K562 (cell line): ENCODE results near the gene NEU1. TPM values are rescaled to one million over a fixed set of nuclear protein-coding genes. Genes with fewer than 3 reads are reported as not detected.

Experiments used
- BRCA1 ChIP-seq, 2 experiments: fragments of 450-650 bp in 1 of 2; sonication (generic) in 1 of 2; formaldehyde crosslinking in 1 of 2; IDR thresholded peaks; 2 replicates each; pipeline versions ENCODE4 v1.5.0 to v1.6.1; 2017 to 2020; ENCODE audit warnings: mild to moderate bottlenecking in 1 of 2, missing genetic modification reagents in 1 of 2
- HLTF ChIP-seq: fragments of 450-650 bp; IDR thresholded peaks from 2 replicates; pipeline ENCODE4 v1.6.1; 2016
- HMGXB4 ChIP-seq: sonication (generic); formaldehyde crosslinking; IDR thresholded peaks from 2 replicates; pipeline ENCODE4 v1.8.1; 2023; ENCODE audit warnings: mild to moderate bottlenecking, missing genetic modification reagents
- KAT2B ChIP-seq: IDR thresholded peaks from one replicate; pipeline ENCODE4 v1.6.1; 2012; ENCODE audit warnings: low read depth, mild to moderate bottlenecking, control low read depth, inconsistent platforms, low read length, moderate library complexity
- KAT7 ChIP-seq: sonication (generic); formaldehyde crosslinking; IDR thresholded peaks from 2 replicates; pipeline ENCODE4 v1.8.0; 2022; ENCODE audit warnings: missing genetic modification reagents, mild to moderate bottlenecking, borderline replicate concordance
- KLF6 ChIP-seq: fragments of 250-450 bp; sonication (Bioruptor Pico); IDR thresholded peaks from 2 replicates; pipeline ENCODE4 v1.4.0; 2020; ENCODE audit warnings: mild to moderate bottlenecking, moderate library complexity, borderline replicate concordance
- NFATC3 ChIP-seq: fragments of 450-650 bp; IDR thresholded peaks from 2 replicates; pipeline ENCODE4 v1.6.1; 2017; ENCODE audit warnings: mild to moderate bottlenecking
- NFIX ChIP-seq: fragments of 250-450 bp; sonication (Bioruptor Pico); IDR thresholded peaks from 2 replicates; pipeline ENCODE4 v1.4.0; 2020; ENCODE audit warnings: low read depth, mild to moderate bottlenecking, moderate library complexity
- NONO ChIP-seq, 2 experiments: fragments of 200-400 bp in 1 of 2; fragments of 450-650 bp in 1 of 2; formaldehyde crosslinking in 1 of 2; IDR thresholded peaks; 2 replicates each; pipeline ENCODE4 v1.6.1; 2017; ENCODE audit warnings: low read depth in 2 of 2, mild to moderate bottlenecking in 2 of 2, moderate library complexity in 2 of 2, low read length in 1 of 2
- NUFIP1 ChIP-seq: fragments of 450-650 bp; IDR thresholded peaks from 2 replicates; pipeline ENCODE4 v1.6.1; 2018; ENCODE audit not compliant: partially characterized antibody
- PATZ1 ChIP-seq: fragments of 250-450 bp; sonication (Bioruptor Pico); IDR thresholded peaks from 2 replicates; pipeline ENCODE4 v1.5.0; 2020; ENCODE audit warnings: mild to moderate bottlenecking, borderline replicate concordance
- PURB ChIP-seq: sonication (generic); formaldehyde crosslinking; IDR thresholded peaks from 2 replicates; pipeline ENCODE4 v1.9.0; 2021; ENCODE audit warnings: low read depth, mild to moderate bottlenecking, missing genetic modification reagents
- RBM14 ChIP-seq: fragments of 200-400 bp; formaldehyde crosslinking; IDR thresholded peaks from 2 replicates; pipeline ENCODE4 v1.6.1; 2018; ENCODE audit warnings: low read depth, mild to moderate bottlenecking, low read length, moderate library complexity, borderline replicate concordance; ENCODE audit not compliant: insufficient read depth
- SMAD2 ChIP-seq: fragments of 150-350 bp; IDR thresholded peaks from 2 replicates; pipeline ENCODE4 v1.6.1; 2014; ENCODE audit warnings: low read depth, mild to moderate bottlenecking, low read length
- SRSF9 ChIP-seq: fragments of 200-400 bp; formaldehyde crosslinking; IDR thresholded peaks from 2 replicates; pipeline ENCODE4 v1.6.1; 2017; ENCODE audit warnings: low read depth, low read length, borderline replicate concordance
- STAT5B ChIP-seq: fragments of 250-450 bp; sonication (Bioruptor Pico); IDR thresholded peaks from 2 replicates; pipeline ENCODE4 v1.8.0; 2021; ENCODE audit warnings: mild to moderate bottlenecking, inconsistent platforms
- U2AF2 ChIP-seq: fragments of 200-400 bp; formaldehyde crosslinking; optimal IDR thresholded peaks from 2 replicates; pipeline ENCODE3; 2017; ENCODE audit warnings: low read depth, mild to moderate bottlenecking, low read length
- ZFP30 ChIP-seq: fragments of 250-450 bp; sonication (Bioruptor Pico); IDR thresholded peaks from 2 replicates; pipeline ENCODE4 v1.8.0; 2022; ENCODE audit warnings: moderate library complexity, mild to moderate bottlenecking, inconsistent platforms, borderline replicate concordance
- ZNF143 ChIP-seq: sonication (generic); formaldehyde crosslinking; IDR thresholded peaks from 2 replicates; pipeline ENCODE4 v1.9.0; 2022; ENCODE audit warnings: mild to moderate bottlenecking, missing genetic modification reagents
- ZNF274 ChIP-seq: IDR thresholded peaks from 2 replicates; pipeline ENCODE4 v1.6.1; 2011; ENCODE audit warnings: low read depth, mild to moderate bottlenecking, low read length, moderate library complexity, borderline replicate concordance
- ZNF589 ChIP-seq: fragments of 200-800 bp; sonication (Bioruptor generic); IDR thresholded peaks from 2 replicates; pipeline ENCODE4 v1.6.1; 2016; ENCODE audit warnings: low read depth, missing genetic modification characterization, missing compliant biosample characterization
- polyA plus RNA-seq, 8 experiments: library from polyadenylated mRNA; depleted of rRNA in 4 of 8; stranded (reverse) in 5 of 8; unstranded in 3 of 8; fragments of >200 nt; fragmentation: Nextera tagmentation in 2 of 8; fragmentation: Illumina TruSeq in 1 of 8; extraction: Ambion mirVana in 2 of 8; extraction: Trizol in 1 of 8; gene quantifications; 2 replicates each; pipeline versions ENCODE4 v1.2.1 to v1.2.3, GENCODE V29; 2011 to 2014; ENCODE audit warnings: inconsistent platforms in 1 of 8, missing spikeins in 1 of 8
- total RNA-seq, 7 experiments: library from RNA; depleted of rRNA in 6 of 7; stranded (reverse); fragments of >200 nt in 6 of 7; fragmentation: Illumina TruSeq in 2 of 7; extraction: Trizol in 2 of 7; gene quantifications; 2 replicates each; pipeline versions ENCODE4 v1.2.1 to v1.2.3, GENCODE V29; 2011 to 2021; ENCODE audit warnings: low replicate concordance in 1 of 7
- TF ChIP-seq, protein P1 (sequence below): sonication (generic); formaldehyde crosslinking; IDR thresholded peaks from 2 replicates; pipeline ENCODE4 v1.8.0; 2022; ENCODE audit warnings: mild to moderate bottlenecking, missing genetic modification reagents
- TF ChIP-seq, protein P2 (sequence below): fragments of 450-650 bp; conservative IDR thresholded peaks from 2 replicates; pipeline ENCODE4 v1.6.1; 2016; ENCODE audit warnings: missing genetic modification characterization, low read depth, mild to moderate bottlenecking, control low read depth, missing compliant biosample characterization

NEU1 gene
- total and polyA plus RNA-seq, 9 of the 15 experiments (the other 6 are each of a cell fraction or from before 2014, with no cell fraction given) = 14.8 to 67.8 (median 51.0) TPM

- no peak for TF ChIP-seq HMGXB4
- no peak for TF ChIP-seq ZNF589 (CRISPR knock-in tag)
- no peak for TF ChIP-seq NONO (IDR thresholded peaks at IDR 0.05; ENCODE audit: low read depth in 2 of 2, low read length in 1 of 2)
- TF ChIP-seq, protein P1, sequence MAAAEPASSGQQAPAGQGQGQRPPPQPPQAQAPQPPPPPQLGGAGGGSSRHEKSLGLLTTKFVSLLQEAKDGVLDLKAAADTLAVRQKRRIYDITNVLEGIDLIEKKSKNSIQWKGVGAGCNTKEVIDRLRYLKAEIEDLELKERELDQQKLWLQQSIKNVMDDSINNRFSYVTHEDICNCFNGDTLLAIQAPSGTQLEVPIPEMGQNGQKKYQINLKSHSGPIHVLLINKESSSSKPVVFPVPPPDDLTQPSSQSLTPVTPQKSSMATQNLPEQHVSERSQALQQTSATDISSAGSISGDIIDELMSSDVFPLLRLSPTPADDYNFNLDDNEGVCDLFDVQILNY (CRISPR knock-in tag) = no peak
- no peak for TF ChIP-seq KAT2B
- no peak for TF ChIP-seq SRSF9
- no peak for TF ChIP-seq NUFIP1
- TF ChIP-seq BRCA1 (IDR thresholded peaks at IDR 0.05) = no peak
- no peak for TF ChIP-seq BRCA1 (CRISPR knock-in tag; IDR thresholded peaks at IDR 0.05)
- no peak for TF ChIP-seq ZNF274
- no peak for TF ChIP-seq RBM14
- TF ChIP-seq ZNF143 (CRISPR knock-in tag) = no peak
- TF ChIP-seq ZFP30 (CRISPR knock-in tag) = peak; percentile 24; the same call in 1 of the 2 replicates
- no peak for TF ChIP-seq STAT5B (CRISPR knock-in tag)
- no peak for TF ChIP-seq KLF6 (CRISPR knock-in tag)
- TF ChIP-seq PURB (CRISPR knock-in tag) = no peak
- no peak for TF ChIP-seq NFIX (CRISPR knock-in tag)
- TF ChIP-seq NFATC3 = no peak
- TF ChIP-seq U2AF2 = no peak
- no peak for TF ChIP-seq PATZ1 (CRISPR knock-in tag)
- TF ChIP-seq SMAD2 = no peak
- TF ChIP-seq, protein P2, sequence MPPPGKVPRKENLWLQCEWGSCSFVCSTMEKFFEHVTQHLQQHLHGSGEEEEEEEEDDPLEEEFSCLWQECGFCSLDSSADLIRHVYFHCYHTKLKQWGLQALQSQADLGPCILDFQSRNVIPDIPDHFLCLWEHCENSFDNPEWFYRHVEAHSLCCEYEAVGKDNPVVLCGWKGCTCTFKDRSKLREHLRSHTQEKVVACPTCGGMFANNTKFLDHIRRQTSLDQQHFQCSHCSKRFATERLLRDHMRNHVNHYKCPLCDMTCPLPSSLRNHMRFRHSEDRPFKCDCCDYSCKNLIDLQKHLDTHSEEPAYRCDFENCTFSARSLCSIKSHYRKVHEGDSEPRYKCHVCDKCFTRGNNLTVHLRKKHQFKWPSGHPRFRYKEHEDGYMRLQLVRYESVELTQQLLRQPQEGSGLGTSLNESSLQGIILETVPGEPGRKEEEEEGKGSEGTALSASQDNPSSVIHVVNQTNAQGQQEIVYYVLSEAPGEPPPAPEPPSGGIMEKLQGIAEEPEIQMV (tag) = no peak
- TF ChIP-seq KAT7 (CRISPR knock-in tag) = no peak
- TF ChIP-seq HLTF = no peak
Measured at GRCh38 chr6:31829633-31830283, 32.9 kb downstream of the NEU1 start (continued).
